IMR-90 (cell line): ENCODE data around the gene DNASE1L1. TPM values are rescaled to one million over a fixed set of nuclear protein-coding genes. Genes with fewer than 3 reads are reported as not detected.

ENCODE experiments used
- ATAC-seq: fragments of 200-7000 bp; cut with Tn5 transposase; 2 replicates; pipeline ENCODE4 v1.9.1; 2020; ENCODE audit warnings: low read depth, mild to moderate bottlenecking, moderate library complexity
- BruUV-seq: library from RNA; stranded (reverse); fragments of 400-500 nt; replicated peaks from 2 replicates; lab custom pipeline; 2021; lab: Mats Ljungman, UMichigan
- CTCF ChIA-PET: fragments of 300-600 bp; formaldehyde crosslinking; extraction: SDS; loops from one replicate; lab custom pipeline; 2021; ENCODE audit warnings: antibody characterized with exemption; lab: Yijun Ruan, JAX
- POLR2A ChIA-PET: fragments of 300-600 bp; sonication (Branson Sonifier 250); formaldehyde crosslinking; loops from one replicate; lab custom pipeline; 2022; ENCODE audit warnings: antibody characterized with exemption; ENCODE audit not compliant: unreplicated experiment; lab: Charles Lee
- DNase-seq: peaks from one replicate; pipeline ENCODE4 v3.0.0; 2013
- H2AFZ ChIP-seq: replicated peaks from 2 replicates; pipeline ENCODE3; 2013; ENCODE audit warnings: low read length, mild to moderate bottlenecking; ENCODE audit not compliant: poor library complexity
- H2AK5ac ChIP-seq: 2 replicates; pipeline ENCODE4 v1.6.1; 2013; ENCODE audit warnings: low read depth, low read length, inconsistent platforms
- H2AK9ac ChIP-seq: replicated peaks from 2 replicates; pipeline ENCODE3; 2013; ENCODE audit warnings: mild to moderate bottlenecking, low read depth, low read length, moderate library complexity; ENCODE audit not compliant: poor library complexity
- H2BK120ac ChIP-seq: 2 replicates; pipeline ENCODE4 v1.6.1; 2013; ENCODE audit warnings: low read depth, low read length, inconsistent platforms
- H2BK15ac ChIP-seq: 3 replicates; pipeline ENCODE4 v1.6.1; 2013; ENCODE audit warnings: low read depth, low read length, inconsistent platforms
- H2BK20ac ChIP-seq: 2 replicates; pipeline ENCODE4 v1.6.1; 2013; ENCODE audit warnings: low read depth, mild to moderate bottlenecking, inconsistent platforms, low read length, moderate library complexity
- H2BK5ac ChIP-seq: 2 replicates; pipeline ENCODE4 v1.6.1; 2013; ENCODE audit warnings: mild to moderate bottlenecking, low read depth, low read length, inconsistent platforms; ENCODE audit not compliant: poor library complexity, severe bottlenecking
- H3K14ac ChIP-seq: replicated peaks from 2 replicates; pipeline ENCODE4 v1.6.1; 2013; ENCODE audit warnings: low read depth, low read length, inconsistent platforms
- H3K18ac ChIP-seq: 2 replicates; pipeline ENCODE4 v1.6.1; 2013; ENCODE audit warnings: low read depth, low read length, control low read depth
- H3K23ac ChIP-seq: 2 replicates; pipeline ENCODE4 v1.6.1; 2013; ENCODE audit warnings: low read depth, low read length, inconsistent platforms
- H3K27ac ChIP-seq: 2 replicates; pipeline ENCODE4 v1.5.1; 2013; ENCODE audit warnings: mild to moderate bottlenecking, control low read depth, low read length; ENCODE audit not compliant: insufficient read depth
- H3K27me3 ChIP-seq: 2 replicates; pipeline ENCODE4 v1.6.1; 2013; ENCODE audit warnings: low read length; ENCODE audit not compliant: control insufficient read depth, insufficient read depth
- H3K36me3 ChIP-seq: 2 replicates; pipeline ENCODE4 v1.6.1; 2013; ENCODE audit warnings: low read length, mixed read lengths; ENCODE audit not compliant: control insufficient read depth, insufficient read depth
- H3K4ac ChIP-seq: 2 replicates; pipeline ENCODE4 v1.6.1; 2013; ENCODE audit warnings: low read depth, low read length, inconsistent platforms
- H3K4me1 ChIP-seq: 2 replicates; pipeline ENCODE4 v1.6.1; 2013; ENCODE audit warnings: low read length, mixed read lengths; ENCODE audit not compliant: control insufficient read depth, insufficient read depth
- H3K4me2 ChIP-seq: 2 replicates; pipeline ENCODE4 v1.6.1; 2013; ENCODE audit warnings: low read depth, mild to moderate bottlenecking, control low read depth, low read length, moderate library complexity
- H3K4me3 ChIP-seq: 2 replicates; pipeline ENCODE4 v1.5.1; 2013; ENCODE audit warnings: low read depth, mild to moderate bottlenecking, control low read depth, low read length, moderate library complexity; ENCODE audit not compliant: insufficient read depth
- H3K56ac ChIP-seq: 2 replicates; pipeline ENCODE4 v1.6.1; 2013; ENCODE audit warnings: low read length, inconsistent platforms; ENCODE audit not compliant: insufficient read depth; ENCODE audit errors: extremely low read depth
- H3K79me1 ChIP-seq, 2 experiments: 2 replicates each; pipeline ENCODE4 v1.6.1; 2013; ENCODE audit warnings: low read length in 2 of 2, inconsistent platforms in 1 of 2, low read depth in 1 of 2
- H3K9ac ChIP-seq: 2 replicates; pipeline ENCODE4 v1.6.1; 2013; ENCODE audit warnings: low read depth, low read length, control low read depth
- H3K9me1 ChIP-seq: 2 replicates; pipeline ENCODE4 v1.6.1; 2013; ENCODE audit warnings: low read length, inconsistent platforms; ENCODE audit not compliant: insufficient read depth
- H3K9me3 ChIP-seq: 2 replicates; pipeline ENCODE4 v1.6.1; 2013; ENCODE audit warnings: low read length; ENCODE audit not compliant: control insufficient read depth, insufficient read depth
- H4K20me1 ChIP-seq: 2 replicates; pipeline ENCODE4 v1.6.1; 2013; ENCODE audit warnings: low read length, inconsistent platforms; ENCODE audit not compliant: insufficient read depth
- H4K5ac ChIP-seq: 2 replicates; pipeline ENCODE4 v1.6.1; 2013; ENCODE audit warnings: mild to moderate bottlenecking, low read depth, low read length, control low read depth
- H4K8ac ChIP-seq, 2 experiments: 2 replicates each; pipeline ENCODE4 v1.6.1; 2013; ENCODE audit warnings: low read depth in 2 of 2, low read length in 2 of 2, control low read depth in 1 of 2, inconsistent platforms in 1 of 2
- H4K91ac ChIP-seq: 2 replicates; pipeline ENCODE4 v1.6.1; 2013; ENCODE audit warnings: low read depth, low read length, inconsistent platforms; ENCODE audit not compliant: insufficient read depth
- MXI1 ChIP-seq: IDR thresholded peaks from 2 replicates; pipeline ENCODE4 v1.6.1; 2012; ENCODE audit warnings: low read depth, mild to moderate bottlenecking, low read length, moderate library complexity, borderline replicate concordance
- NFE2L2 ChIP-seq: fragments of 150-350 bp; IDR thresholded peaks from 2 replicates; pipeline ENCODE4 v1.6.1; 2016; ENCODE audit warnings: low read depth, mild to moderate bottlenecking, low read length
- POLR2A ChIP-seq: IDR thresholded peaks from 2 replicates; pipeline ENCODE4 v1.6.1; 2012; ENCODE audit warnings: mild to moderate bottlenecking, low read depth, low read length
- RCOR1 ChIP-seq: IDR thresholded peaks from 2 replicates; pipeline ENCODE4 v1.6.1; 2012; ENCODE audit warnings: mild to moderate bottlenecking, low read length, improper control_type of control experiment; ENCODE audit not compliant: insufficient replicate concordance
- RFX5 ChIP-seq: IDR thresholded peaks from 2 replicates; pipeline ENCODE4 v1.8.0; 2012; ENCODE audit warnings: low read depth, mild to moderate bottlenecking, low read length, moderate library complexity
- WGBS, 2 experiments: methylation state at CpG; one replicate each; pipeline versions ENCODE4 v1.1.5 to v1.1.7; 2013; ENCODE audit warnings: missing lambda C conversion rate in 2 of 2; ENCODE audit not compliant: insufficient read length in 1 of 2; ENCODE audit errors: extremely low coverage in 2 of 2; 5-methylcytosine and 5-hydroxymethylcytosine counted together
- dilution Hi-C: fragments of 300-500 bp; cut with HindIII; formaldehyde crosslinking; loops from one replicate; pipeline ENCODE4 v1.14.3; 2018; ENCODE audit warnings: low sequenced_read_pairs; ENCODE audit not compliant: unreplicated experiment
- in situ Hi-C: fragments of 300-500 bp; cut with MboI; formaldehyde crosslinking; loops from 3 replicates; pipeline ENCODE4 v1.14.3; 2019; ENCODE audit warnings: low sequenced_read_pairs, inconsistent platforms, mixed read lengths
- intact Hi-C: fragments of 100-400 bp; cut with micrococcal nuclease; formaldehyde crosslinking; loops from 2 replicates; pipeline ENCODE4 v1.10.0; 2022
- polyA plus RNA-seq, 3 experiments: library from polyadenylated mRNA; depleted of rRNA; stranded (reverse); fragments of >200 nt; gene quantifications; 2 replicates each; pipeline ENCODE4 v1.2.3, GENCODE V29; 2012; ENCODE audit warnings: low replicate concordance in 1 of 3
- total RNA-seq: library from RNA; depleted of rRNA; stranded (reverse); fragments of >200 nt; gene quantifications from 2 replicates; pipeline ENCODE4 v1.2.3, GENCODE V29; 2012
- TF ChIP-seq, protein P1 (sequence below): fragments of 150-350 bp; IDR thresholded peaks from 2 replicates; pipeline ENCODE4 v1.6.1; 2017; ENCODE audit warnings: mild to moderate bottlenecking, antibody characterized with exemption, low read length, low read depth
- TF ChIP-seq, protein P2 (sequence below): fragments of 150-350 bp; IDR thresholded peaks from 2 replicates; pipeline ENCODE4 v1.6.1; 2016; ENCODE audit warnings: low read depth, mild to moderate bottlenecking, low read length, moderate library complexity, borderline replicate concordance

Gene DNASE1L1
- total and polyA plus RNA-seq, 2 of the 4 experiments (the other 2 are of a cell fraction): 51.4 to 55.5 TPM

DNA sequence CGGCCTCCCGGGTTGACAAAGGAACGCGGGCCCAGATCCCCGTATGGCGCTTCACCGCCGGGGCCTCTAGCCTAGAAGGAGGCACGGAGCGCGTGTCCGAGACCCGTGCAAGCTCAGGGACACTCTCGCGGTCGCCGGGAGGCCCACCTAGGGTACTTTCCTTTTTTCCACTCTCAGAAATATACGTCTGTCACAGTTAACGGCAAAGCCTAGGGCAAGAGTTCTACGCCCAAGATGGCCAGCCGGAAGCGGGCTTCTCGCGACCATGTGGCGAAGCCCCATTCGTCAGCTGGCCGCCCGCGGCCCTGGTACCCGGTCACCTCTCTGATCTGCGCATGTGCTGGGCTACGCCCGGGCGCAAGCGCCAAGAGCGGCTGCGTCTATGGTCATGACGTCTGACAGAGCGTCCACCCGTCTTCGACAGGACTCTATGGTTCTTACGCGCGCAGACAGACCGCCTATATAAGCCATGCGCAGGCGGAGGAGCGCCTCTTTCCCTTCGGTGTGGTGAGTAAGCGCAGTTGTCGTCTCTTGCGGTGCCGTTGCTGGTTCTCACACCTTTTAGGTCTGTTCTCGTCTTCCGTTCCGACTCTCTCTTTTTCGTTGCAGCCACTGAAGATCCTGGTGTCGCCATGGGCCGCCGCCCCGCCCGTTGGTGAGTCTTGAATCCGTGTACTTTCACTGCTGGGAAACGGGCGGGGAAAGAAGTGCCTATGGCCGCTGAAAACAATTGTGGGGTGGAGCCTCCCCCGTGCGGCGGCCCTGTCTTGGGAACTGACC lies 11.0 kb downstream of the DNASE1L1 start, which contains the start of gene RPL10:
Gene RPL10 (plus strand): TSS at position 490 of the 780 bp plus-strand sequence. CDS start 143 bp downstream, at position 633.
- in situ Hi-C loops (no loop called here), intact Hi-C loops (no loop called here), dilution Hi-C loops (no loop called here)
- H3K23ac ChIP-seq: peak within 1 kb of the TSS; percentile 96
- ChIA-PET CTCF (interaction anchor here (0.6 to 1.1 kb wide), 2 partner anchors 13 to 15 kb away, joined by 3 read pairs; no protein-coding TSS in a partner anchor), POLR2A (interaction anchor here (0.6 to 1.0 kb wide), 5 partner anchors 9 to 80 kb away, joined by 3 to 8 read pairs (median 4); partner anchors contain the start of gene FLNA)
- peaks cover 21% of the 10 kb centered on the region for H3K36me3 ChIP-seq
- no TSS peak for BruUV-seq
- H3K9ac ChIP-seq: peak within 1 kb of the TSS; percentile 97
- H2AFZ ChIP-seq: peak within 1 kb of the TSS; percentile 90
- peak within 1 kb of the TSS; percentile 96 for H3K4ac ChIP-seq
- no peaks in the 10 kb centered on the region for H3K9me1 ChIP-seq
- no peak for TF ChIP-seq RFX5
- TF ChIP-seq RCOR1: no peak
- TF ChIP-seq POLR2A: peak; percentile 100
- TF ChIP-seq, protein P1, sequence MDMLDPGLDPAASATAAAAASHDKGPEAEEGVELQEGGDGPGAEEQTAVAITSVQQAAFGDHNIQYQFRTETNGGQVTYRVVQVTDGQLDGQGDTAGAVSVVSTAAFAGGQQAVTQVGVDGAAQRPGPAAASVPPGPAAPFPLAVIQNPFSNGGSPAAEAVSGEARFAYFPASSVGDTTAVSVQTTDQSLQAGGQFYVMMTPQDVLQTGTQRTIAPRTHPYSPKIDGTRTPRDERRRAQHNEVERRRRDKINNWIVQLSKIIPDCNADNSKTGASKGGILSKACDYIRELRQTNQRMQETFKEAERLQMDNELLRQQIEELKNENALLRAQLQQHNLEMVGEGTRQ: peak; percentile 49; the same call in 1 of the 2 replicates
- TF ChIP-seq MXI1: 0 out of 2 replicates have a peak, but pooled peaks have one; percentile 12
- TF ChIP-seq, protein P2, sequence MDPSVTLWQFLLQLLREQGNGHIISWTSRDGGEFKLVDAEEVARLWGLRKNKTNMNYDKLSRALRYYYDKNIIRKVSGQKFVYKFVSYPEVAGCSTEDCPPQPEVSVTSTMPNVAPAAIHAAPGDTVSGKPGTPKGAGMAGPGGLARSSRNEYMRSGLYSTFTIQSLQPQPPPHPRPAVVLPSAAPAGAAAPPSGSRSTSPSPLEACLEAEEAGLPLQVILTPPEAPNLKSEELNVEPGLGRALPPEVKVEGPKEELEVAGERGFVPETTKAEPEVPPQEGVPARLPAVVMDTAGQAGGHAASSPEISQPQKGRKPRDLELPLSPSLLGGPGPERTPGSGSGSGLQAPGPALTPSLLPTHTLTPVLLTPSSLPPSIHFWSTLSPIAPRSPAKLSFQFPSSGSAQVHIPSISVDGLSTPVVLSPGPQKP: 0 out of 2 replicates have a peak, but pooled peaks have one; percentile 71
- 0 out of 2 replicates have a peak, but pooled peaks have one; percentile 6 for TF ChIP-seq NFE2L2
- peak within 1 kb of the TSS; percentile 89 for H2BK5ac ChIP-seq
- peak within 1 kb of the TSS; percentile 6; the same call in 1 of the 3 replicates for H2BK15ac ChIP-seq
- H4K91ac ChIP-seq: peak within 1 kb of the TSS; percentile 95
- peak within 1 kb of the TSS; percentile 91 for H3K27ac ChIP-seq
- 0 out of 2 replicates have a peak, but pooled peaks cover 2% of the 10 kb centered on the region for H3K4me1 ChIP-seq
- H4K8ac ChIP-seq: peak within 1 kb of the TSS; percentile 79 to 98
- H3K4me3 ChIP-seq: peak within 1 kb of the TSS; percentile 64
- H2AK9ac ChIP-seq: peak within 1 kb of the TSS; percentile 99
- ATAC-seq: peak; percentile 74
- peak within 1 kb of the TSS; percentile 63 for H3K18ac ChIP-seq
- no peak within 1 kb of the TSS for H2BK20ac ChIP-seq
- peaks cover 44% of the 10 kb centered on the region for H4K20me1 ChIP-seq
- peak within 1 kb of the TSS; percentile 76; the same call in 1 of the 2 replicates for H2BK120ac ChIP-seq
- H3K79me1 ChIP-seq: peaks cover 4 to 24% of the 10 kb centered on the region in 2 experiments; a peak in 3 of 4 replicates
- H4K5ac ChIP-seq: peak within 1 kb of the TSS; percentile 86
- peak; percentile 97 for DNase-seq
- peak within 1 kb of the TSS; percentile 93 for H3K4me2 ChIP-seq
- H3K27me3 ChIP-seq: no peaks in the 10 kb centered on the region
- H3K56ac ChIP-seq: peak within 1 kb of the TSS; percentile 91
- peak within 1 kb of the TSS; percentile 99 for H3K14ac ChIP-seq
- peak within 1 kb of the TSS; percentile 97 for H2AK5ac ChIP-seq
- WGBS, 2 experiments: 45% methylated on average over 29 of the region's 69 CpGs; no CpG with 5 or more reads in 1 of the 2 experiments
- H3K9me3 ChIP-seq: no peaks in the 10 kb centered on the region
